Right renal cortex interstitium (tissue), 3 donors: ENCODE measurements around the gene TADA3. TPM values are rescaled to one million over a fixed set of nuclear protein-coding genes. Genes with fewer than 3 reads are reported as not detected.

Experiments used
- DNase-seq, 3 donors: peaks; one replicate each; pipeline ENCODE4 v3.0.0-alpha.2; 2013; ENCODE audit warnings: low read depth in 3 of 3, low spot score in 2 of 3
- polyA plus RNA-seq, 3 donors: library from polyadenylated mRNA; unstranded; fragments of 120-200 nt; gene quantifications; one replicate each; pipeline ENCODE4 v1.2.1, GENCODE V29; 2013; ENCODE audit not compliant: insufficient read length in 3 of 3

TADA3 gene
- polyA plus RNA-seq, 3 donors = 56.7 to 61.5 (median 60.5) TPM

GRCh38 chr3:9810433-9810770 lies 18.1 kb upstream of the TADA3 start:
- DNase-seq = no peak

DNA sequence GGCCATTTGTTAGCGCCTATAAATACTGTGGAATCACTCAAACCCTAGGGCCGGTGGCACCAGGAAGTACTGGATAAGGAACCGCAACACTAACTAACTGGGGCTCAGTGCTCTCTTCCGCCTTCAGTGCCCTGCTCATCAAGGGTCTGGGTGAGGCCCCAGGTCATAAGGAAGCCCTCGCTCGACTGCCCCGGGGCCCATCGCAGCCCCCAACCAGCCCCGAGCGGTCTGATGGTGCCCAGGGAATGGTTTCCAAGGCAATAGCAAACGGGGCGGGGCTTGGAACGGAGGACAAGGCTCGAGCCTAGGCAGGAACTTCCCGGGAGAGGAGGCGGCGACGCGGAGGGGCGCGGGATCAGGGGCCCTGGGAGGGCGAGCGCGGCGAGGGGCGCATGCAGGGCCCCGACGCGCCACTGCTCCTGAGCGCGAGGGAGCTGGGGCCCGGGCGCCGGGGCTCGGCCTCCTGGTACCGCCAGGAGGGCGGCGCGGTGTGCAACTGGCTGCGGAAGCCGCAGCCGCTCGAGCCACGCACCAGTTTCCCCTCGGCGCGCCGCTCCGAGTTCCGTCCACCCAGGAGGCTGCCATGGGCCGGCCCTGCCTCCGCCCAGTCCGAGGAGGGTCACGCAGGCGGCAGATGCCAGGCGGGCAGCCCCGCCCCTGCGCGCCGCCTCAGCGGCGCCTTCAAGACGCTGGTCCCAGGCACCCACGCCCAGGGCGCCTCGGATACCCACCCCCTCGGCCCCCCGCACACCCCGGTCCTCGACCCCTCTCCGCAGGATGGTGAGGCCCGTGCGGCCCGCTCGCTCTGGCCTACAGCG lies 17.6 kb upstream of the TADA3 start, which contains the start of gene TTLL3:
TTLL3 (plus strand) TSS at position 648 of the 818 bp plus-strand sequence. CDS start 400 bp downstream, outside the sequence.
- peak in 2 of 3 donors; percentile 51 to 63 for DNase-seq

GRCh38 chr3:9809239-9809614 lies 17.0 kb upstream of the TADA3 start:
- DNase-seq = no peak

DNA sequence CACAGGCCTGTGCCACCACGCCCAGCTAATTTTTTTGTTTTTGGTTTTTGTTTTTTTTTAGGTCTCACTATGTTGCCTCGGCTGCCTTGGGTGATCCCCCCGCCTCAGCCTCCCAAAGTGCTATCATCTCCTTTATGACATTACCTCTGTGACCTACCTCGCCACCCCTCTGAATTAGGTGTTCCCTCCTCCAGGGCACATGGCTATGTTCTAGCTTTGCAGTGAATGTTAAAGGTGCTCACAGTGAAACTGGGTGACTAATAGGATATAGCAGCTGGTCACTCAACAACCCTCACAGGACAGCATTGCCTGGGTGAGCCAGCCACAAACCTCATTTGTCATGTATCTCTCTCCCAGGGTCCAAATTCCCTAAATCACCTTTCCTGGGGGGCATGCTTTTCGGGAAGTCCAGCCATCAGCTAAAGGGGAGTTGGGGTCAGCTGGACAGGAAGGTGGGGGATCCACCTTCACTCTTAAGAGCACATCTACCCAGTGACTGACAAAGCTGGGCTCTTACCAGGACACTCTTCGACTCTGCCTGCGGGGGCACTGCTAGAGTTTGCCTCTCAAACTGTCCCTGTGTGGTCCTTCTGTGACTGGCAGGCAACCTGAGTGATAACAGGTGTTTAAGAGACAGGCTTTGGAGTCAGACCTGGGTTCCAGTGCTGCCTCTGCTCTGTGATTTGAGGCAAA lies 16.2 kb upstream of the TADA3 start:
- no peak for DNase-seq

GRCh38 chr3:9807981-9808344 lies 15.7 kb upstream of the TADA3 start:
- DNase-seq = no peak

- DNase-seq = no peak
Observed at GRCh38 chr3:9806688-9807589, 14.7 kb upstream of the TADA3 start.

DNA sequence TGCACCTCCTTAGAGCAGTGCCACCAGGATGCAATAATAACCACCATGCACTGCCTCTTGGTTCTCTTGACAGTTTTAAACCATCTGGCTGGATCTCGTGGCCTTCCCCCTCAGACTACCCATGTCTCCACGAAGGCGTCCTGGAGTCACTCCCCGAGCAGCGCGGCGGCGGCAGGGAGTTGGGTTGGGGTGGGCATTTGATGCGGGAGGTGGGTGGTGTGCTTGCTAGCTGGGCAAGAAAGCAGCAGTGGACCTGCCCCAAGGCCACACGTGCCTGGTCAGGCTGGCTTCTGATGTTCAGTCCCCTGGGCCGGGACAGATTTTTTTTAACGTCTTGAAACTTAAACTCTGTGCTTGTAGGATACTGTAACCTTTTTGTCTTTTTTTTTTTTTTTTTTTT lies 13.9 kb upstream of the TADA3 start:
- no peak for DNase-seq

- no peak for DNase-seq
Observed at GRCh38 chr3:9804996-9805395, 12.7 kb upstream of the TADA3 start.

- no peak for DNase-seq
Observed at GRCh38 chr3:9803494-9803893, 11.2 kb upstream of the TADA3 start.

- no peak for DNase-seq
Observed at GRCh38 chr3:9800529-9800928, 8.3 kb upstream of the TADA3 start.

DNA sequence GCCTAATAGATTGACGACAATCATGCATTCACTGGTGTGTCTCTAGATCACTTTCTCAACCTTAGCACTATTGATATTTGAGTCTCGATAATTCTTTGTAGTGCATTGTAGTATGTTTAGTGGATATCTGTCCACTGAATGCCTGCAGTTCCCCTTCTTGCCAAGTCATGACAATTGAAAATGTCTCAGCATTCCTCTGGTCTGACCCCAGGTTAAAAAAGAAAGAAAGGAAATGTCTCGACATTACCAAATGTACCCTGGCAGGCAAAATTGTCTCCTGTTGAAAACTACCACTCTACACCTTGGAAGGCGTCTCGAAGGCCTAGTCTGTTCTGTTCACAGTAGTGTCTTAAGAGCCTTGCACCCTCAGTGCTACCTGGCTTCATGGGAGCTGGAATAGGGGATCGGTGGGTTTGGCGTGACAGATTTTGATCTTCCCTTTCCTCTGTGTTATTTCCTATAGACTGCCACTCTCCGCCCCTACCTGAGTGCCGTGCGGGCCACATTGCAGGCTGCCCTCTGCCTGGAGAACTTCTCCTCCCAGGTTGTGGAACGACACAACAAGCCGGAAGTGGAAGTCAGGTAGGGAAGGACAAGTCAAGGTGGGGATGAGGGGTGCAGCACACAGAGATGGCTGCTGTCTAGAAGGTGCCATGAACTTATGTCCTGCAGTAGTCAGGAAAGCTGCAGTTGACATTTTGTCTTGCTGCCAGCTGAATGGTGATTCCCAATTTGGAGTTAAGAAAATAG lies 5.1 kb upstream of the TADA3 start:
- DNase-seq = no peak

DNA sequence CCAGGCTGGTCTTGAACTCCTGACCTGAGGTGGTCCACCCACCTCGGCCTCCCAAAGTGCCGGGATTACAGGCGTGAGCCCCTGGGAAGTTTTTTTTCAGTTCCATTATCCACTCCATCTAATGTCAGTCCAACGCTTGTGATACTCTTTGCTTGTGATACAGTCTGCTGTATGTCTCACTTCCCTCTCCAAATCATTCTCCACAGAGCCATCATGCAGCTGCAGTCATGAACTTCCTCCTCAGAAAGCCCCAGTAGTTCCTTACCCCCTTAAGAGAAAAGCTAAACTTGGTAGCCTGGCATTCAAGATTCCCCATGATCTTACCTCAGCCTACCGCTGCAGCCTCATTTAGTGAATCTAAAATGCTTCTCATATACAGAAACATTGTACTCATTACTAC lies 2.9 kb upstream of the TADA3 start:
- no peak for DNase-seq

DNA sequence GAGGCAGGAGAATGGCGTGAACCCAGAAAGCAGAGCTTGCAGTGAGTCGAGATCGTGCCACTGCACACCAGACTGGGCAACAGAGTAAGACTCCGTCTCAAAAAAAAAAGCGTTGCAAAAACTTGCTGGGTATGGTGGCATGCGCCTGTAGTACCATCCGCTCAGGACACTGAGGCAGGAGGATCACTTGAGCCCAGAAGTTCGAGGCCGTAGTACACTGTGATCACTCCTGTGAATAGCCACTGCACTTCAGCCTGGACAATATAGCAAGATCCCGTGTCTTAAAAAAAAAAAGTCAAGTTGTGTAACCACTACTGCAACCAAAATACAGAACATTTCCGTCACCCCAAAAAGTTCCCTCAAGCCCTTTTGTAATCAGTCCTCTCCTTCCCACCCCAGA lies 2.1 kb upstream of the TADA3 start:
- DNase-seq = no peak

DNA sequence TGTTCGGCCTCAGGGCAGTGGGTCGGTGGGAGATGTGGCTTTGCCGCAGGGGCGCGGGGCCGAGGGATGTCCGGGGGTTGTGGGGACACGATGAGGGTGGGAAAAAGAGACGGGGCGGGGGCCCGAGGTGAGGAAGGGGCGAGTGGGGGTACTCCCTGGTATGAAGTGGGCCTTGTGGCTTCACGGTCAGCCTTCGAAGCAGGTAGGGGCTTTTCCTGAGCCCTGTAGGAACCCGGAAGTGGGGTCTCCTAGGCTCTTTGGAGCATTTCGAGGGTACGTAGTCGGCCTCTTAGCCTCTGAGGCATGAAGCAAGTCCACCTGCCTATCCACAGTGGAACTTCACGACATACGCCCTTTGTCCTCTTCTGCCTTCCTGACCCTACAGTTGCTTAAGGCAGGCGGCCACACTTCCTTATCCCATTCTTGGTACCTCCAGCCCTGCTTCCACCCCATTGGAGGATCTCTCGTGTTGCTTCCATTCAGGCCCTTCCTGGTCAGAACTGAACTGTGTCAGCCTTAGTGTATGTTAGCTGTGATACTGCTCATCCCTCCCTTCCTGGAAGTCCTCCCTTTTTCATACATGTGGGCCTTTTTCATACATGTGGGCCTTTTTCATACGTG lies 998 bp upstream of the TADA3 start:
- DNase-seq = no peak

DNA sequence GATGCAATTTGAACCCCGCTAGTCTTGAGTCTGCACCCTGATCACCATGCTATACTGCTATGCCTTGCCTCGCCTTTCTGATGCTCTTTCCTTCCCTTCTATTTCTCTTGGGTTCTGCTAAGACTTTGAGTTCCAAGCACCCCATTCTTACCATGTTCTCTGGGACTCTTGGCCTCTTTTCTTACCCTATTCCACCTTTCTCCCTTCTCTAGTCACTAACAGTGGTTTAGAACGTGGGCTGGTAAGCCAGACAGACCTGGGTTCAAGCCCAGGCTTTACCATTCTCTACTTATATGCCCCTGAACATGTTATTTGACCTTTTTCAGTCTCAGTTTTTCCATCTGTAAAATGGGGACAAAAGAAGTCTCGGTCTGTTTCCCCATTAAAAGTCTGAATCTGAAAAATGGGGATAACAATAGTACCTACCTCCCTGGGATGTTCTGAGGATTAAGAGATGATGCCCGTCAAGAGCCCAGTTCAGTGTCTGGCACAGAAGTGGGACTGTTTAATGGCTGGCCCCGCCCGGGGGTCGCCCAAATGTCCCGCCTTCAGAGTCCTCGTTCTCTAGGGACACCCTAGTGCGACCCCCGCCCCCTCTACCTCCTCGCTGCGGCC lies 376 bp downstream of the TADA3 start:
- no peak for DNase-seq

DNA sequence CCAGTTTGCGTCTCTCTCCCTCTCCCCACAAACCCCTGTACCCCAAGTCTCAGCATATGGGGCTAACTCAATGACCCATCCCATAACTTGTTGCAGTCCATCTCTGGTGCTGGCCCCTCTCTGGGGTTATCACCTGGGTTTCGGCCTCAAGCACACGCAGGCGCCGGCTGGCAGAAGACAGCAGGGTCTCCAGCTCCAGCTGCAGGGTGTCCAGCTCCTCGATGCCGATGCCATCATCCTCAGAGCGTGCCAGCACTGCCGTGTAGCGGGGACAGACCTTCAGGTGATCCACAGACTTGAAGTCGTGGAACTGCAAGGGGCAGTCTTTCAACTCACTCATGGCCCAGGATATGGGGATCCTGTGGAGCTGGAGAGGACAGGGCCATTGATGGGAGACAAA lies 1.1 kb downstream of the TADA3 start:
- DNase-seq = no peak

- DNase-seq = no peak
Observed at GRCh38 chr3:9787714-9788113, 4.6 kb downstream of the TADA3 start.

DNA sequence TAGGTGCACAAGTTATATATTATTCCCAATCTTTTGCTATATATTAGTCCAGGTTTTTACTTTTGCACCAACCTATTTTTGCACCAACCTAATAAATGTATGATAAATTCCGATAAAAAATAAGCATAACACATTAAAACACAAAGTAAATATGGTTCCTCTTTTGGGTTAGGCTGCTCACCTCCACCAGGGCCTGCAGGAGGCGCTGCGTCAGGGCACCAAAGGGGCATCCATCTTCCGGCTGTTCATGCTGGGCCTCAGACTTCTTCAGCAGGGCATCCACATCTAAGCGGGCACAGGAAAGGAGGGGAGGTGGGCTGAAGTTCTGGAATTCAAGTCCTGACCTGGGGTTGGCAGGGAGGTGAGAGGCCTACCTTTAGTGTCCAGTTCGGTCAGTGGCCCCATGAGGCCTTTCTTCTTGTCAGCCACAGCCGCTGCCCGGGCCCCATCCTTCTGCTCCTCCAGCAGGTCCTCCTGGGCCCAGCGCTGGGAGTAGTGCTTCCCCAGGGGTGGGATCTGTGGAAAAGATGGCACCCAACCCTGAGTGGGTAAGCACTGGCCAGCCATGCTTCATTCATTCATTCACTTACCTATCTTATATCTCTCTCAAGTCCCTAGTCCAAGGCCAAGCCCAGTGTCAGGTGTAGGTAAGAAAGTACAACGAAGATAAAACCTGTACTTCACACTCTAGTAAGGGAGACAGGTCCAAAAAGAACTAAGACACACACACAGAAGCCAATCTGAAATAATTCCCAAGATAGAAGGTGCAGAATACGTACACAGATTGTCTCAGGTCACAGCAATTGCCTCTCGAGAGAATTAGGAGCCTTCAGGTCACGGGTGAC lies 5.2 kb downstream of the TADA3 start:
- DNase-seq = no peak

- no peak for DNase-seq
Observed at GRCh38 chr3:9786209-9786739, 6.0 kb downstream of the TADA3 start.
